Skeletal muscle cell (primary cell): Measurements from ENCODE around the gene NDUFS1.
"Not testable (repeated sequence)": the region's sequence is repeated elsewhere in the genome, so short reads cannot be mapped to it uniquely, and the experiment has no call there.

Experiments used
- DNase-seq: peaks from one replicate; pipeline ENCODE4 v3.0.0-alpha.2; 2010; ENCODE audit warnings: low read depth
- H3K4me3 ChIP-seq: 2 replicates; pipeline ENCODE4 v1.5.1; 2011; ENCODE audit warnings: low read depth, mild to moderate bottlenecking, control low read depth, low read length, moderate library complexity

Gene NDUFS1

DNA sequence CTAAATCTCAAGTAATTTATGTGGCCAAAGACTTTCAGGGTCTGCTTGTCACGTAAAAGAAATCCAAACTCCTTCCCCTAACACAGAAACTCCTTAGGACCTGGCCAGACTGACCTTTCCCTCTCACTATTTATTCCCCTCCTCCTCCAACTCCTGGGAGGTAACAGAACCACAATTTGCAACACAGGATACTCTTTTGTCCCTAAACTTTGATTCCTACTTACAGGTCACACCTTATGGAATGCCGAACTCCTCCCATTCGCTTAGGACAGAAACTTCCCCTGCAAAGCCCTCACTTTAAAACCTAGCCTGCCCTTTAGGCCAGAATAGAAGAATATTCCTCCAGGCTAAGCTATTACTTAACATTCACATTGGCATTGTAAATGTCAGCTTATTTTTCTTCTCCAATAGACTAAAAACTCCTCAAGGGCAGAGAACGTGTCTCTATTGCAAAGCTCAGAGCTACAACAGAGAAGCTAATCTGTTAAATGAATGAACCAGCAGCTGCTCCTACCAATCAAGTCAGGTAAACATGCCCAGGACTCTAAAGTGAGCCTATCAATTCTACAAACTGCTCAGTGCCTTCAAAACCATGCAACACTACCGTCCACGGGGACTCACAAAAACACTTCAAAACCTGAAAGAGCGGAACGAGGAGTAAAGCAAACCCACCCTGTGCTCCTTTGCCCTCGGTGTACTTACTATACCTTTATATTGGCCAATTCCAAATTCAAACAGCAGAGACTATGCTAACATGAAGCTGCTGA, 79.4 kb downstream of the NDUFS1 start:
- DNase-seq = no peak
- no peak overlapping the region for H3K4me3 ChIP-seq

DNA sequence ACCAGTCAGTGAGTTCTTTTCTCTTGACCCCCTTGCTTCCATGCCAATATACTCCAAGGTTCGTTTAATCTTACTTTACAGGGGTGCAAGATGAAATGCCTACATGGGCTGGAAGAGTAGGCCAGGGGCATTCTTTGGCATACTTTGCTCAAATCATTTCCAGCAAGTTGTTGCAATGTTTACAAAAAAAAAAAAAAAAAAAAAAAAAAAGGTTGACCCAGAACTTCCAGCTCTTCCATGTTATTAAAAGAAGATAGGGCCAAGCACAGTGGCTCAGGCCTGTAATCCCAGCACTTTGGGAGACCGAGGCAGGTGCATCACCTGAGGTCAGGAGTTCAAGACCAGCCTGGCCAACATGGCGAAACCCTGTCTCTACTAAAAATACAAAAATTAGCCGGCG, 81.4 kb downstream of the NDUFS1 start:
- DNase-seq = not testable (repeated sequence)

DNA sequence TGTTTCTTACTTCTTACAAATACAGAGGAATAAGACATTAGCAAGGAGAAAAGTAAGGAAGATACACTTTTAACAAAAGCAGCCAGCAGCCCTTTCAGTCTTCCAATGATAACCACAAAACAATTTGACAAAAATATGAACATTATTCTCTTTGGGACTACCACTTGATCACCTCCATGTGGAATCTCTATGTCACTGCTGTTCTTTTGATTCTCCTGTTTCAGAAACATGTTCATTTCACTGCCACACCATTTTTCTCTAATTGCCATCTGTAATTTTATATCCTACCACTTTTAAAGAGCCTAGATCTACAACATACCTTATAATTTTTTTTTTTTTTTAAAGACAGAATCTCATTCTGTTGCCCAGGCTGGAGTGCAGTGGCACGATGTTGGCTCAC, 84.1 kb downstream of the NDUFS1 start:
- no peak for DNase-seq
- no peak overlapping the region for H3K4me3 ChIP-seq

More for the DNA sequence above, 81.4 kb downstream of the NDUFS1 start:
- not testable (repeated sequence) for H3K4me3 ChIP-seq

DNA sequence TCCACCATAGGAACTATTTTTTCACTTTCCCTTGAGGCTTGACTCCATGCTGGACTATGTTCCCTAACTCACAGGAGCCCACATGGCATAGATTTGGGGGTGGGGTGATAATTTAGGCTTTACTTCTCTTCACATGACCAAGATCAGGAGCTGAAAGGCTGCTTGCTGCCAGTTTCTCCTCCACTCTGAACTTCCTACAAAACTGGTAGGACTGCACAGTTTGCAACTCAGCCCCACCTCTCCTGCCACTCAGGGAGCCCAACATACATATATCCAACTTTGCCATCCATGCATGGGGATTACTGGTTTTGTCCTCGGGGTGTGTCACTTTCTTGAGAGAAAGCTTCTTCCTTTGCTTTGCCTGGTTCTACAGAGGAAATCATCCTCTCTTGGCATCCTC, 87.4 kb downstream of the NDUFS1 start:
- H3K4me3 ChIP-seq = no peak overlapping the region
- DNase-seq = no peak

DNA sequence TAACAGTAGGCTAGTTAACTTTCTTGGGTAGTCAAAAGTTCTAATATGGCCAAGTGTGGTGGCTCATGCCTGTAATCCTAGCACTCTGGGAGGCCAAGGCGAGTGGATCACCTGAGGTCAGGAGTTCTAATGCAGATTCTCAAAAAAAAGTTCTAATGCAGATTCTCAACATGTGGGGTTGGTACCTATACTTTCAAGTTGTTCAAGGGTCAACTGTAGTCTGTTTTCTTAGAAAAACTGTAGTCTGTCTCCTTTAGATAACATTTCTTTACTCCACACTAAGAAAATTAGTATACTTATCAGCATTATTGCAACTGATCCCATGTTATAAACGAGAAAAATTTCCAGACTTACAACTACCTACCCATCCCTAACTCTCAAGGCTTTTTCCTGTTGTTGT, 89.8 kb downstream of the NDUFS1 start:
- H3K4me3 ChIP-seq = no peak overlapping the region
- DNase-seq = no peak

DNA sequence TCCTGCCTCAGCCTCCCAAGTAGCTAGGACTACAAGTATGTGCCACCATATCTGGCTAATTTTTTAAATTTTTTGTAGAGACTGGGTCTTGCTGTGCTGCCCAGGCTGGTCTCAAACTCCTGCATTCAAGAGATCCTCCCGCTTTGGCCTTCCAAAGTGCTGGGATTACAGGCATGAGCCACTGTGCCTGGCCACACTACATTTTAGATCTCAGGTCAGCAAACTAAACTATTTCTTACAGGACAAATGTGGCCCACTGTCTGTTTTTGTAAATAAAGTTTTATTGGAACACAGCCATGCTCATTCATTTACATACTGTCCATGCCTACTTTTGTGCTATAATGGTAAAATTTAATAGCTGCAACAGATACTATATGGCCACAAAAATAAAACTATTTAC, 91.0 kb downstream of the NDUFS1 start:
- DNase-seq = no peak
- no peak overlapping the region for H3K4me3 ChIP-seq
